SK-MEL-5 (cell line): ENCODE data around the gene PTPN2. TPM values are rescaled to one million over a fixed set of nuclear protein-coding genes. Genes with fewer than 3 reads are reported as not detected.
"Not testable (repeated sequence)": the region's sequence is repeated elsewhere in the genome, so short reads cannot be mapped to it uniquely, and the experiment has no call there.

Experiments
- DNase-seq: peaks from one replicate; pipeline ENCODE4 v3.0.0-alpha.2; 2016; ENCODE audit warnings: low read depth, low spot score
- in situ Hi-C: cut with HindIII; loops from 2 replicates; pipeline ENCODE4 v1.10.0; 2016; ENCODE audit warnings: low sequenced_read_pairs, high pct_unique_total_duplicates, low pct_unique_long_range_greater_than_20kb
- total RNA-seq: library from RNA; depleted of rRNA; stranded (reverse); fragments of >200 nt; shearing (Covaris generic); gene quantifications from 2 replicates; pipeline ENCODE4 v1.2.3, GENCODE V29; 2014

Gene PTPN2
- total RNA-seq, 1 experiment from 2014 or later, result 39.6 TPM

DNA sequence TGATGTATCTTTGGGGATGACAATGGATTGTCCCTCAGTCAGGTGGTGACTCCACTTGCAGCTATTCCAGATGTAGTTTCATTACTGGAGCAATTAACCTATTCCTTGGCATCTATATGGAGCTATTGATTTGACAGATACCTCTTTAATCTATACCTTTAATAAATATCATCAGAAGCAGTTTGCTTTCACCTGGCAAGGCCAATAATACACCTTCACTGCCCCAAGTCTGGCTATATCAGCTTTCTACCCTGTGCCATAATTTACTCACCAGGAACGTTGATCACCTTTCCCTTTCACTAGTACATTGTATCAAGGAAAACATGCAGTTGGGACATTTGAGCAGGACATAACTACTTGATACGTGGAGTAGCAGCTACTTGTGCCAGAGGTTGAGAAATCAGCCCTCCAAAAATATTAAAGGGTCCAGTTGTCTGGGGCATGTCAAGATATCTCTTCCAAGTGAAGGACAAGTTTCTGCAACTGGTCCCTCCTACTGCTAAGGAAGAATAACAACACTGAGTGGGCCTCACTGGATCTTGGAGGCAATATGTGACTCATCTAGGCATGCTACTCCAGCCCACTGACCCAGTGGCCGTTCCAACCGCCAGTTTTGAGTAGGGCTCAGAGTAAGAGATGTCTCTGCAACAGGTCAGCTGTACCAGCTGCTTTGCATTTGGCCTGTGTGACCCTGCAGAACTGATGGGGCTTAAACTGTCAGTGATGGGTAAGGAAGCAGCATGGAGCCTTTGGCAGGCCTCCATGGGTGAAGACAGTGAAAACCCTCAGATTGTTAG, 114.2 kb downstream of the PTPN2 start:
- DNase-seq, result no peak
- in situ Hi-C loops, result no loop called here

DNA sequence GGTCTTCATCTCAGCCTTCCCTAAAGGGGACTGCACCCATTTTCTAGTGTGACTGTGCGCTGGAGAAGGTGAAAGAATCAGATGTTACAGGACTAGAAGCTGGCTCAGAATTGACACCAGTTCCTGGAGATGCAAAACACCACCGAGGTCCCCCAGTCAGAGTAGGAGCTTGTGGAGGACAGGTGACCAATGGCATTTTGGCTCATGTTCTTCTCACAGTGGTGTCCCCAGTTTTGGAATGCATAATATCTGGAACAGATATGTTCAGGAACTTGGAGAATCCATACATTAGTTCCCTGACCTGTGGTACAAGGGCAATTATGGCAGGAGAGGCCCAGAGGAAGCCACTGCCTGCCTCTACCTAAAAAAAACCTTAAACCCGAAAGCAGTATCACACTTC, 114.9 kb downstream of the PTPN2 start:
- no peak for DNase-seq
- in situ Hi-C loops, result no loop called here

DNA sequence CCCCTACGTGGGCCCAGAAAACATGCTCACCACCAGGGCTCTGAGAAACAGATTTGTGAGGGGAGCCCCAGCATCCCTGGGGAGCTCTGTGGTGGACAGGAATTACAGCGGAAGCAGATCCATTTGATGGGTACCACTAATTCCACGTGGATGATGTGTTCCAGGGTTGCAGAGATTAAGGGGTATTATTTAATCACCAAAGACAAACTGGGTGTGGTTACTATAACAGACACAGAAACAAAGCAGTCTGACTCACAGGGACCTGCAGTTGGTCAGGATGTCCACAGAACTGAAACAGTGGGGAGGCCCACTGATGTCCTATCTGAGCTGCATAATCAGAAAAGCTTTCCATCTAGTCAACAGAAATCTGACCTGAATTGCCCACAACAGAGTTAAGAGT, 115.4 kb downstream of the PTPN2 start:
- DNase-seq, result no peak
- in situ Hi-C loops, result no loop called here

DNA sequence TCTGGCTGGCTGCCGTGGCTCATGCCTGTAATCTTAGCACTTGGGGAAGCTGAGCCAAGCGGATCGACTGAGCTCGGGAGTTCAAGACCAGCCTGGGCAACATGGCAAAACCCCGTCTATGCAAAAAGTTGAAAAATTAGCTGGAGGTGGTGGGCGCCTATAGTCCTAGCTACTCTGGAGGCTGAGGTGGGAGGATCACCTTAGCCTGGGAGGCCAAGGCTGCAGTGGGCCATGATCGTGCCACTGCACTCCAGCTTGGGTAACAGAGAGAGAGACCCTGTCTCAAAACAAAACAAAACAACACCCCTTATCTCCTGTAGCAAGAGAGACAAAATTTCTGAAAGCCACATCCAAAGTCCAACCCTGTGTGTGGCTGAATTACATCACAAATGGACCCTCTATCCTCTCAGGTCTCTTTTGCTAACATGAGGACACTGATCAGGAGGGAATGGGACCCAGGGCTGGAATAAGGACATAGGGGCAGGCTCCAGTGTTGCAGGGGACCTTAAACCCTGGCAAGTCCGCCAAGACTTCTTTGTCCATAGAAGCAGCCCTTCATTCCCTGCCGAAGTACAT, 116.4 kb downstream of the PTPN2 start:
- in situ Hi-C loops, result no loop called here

DNA sequence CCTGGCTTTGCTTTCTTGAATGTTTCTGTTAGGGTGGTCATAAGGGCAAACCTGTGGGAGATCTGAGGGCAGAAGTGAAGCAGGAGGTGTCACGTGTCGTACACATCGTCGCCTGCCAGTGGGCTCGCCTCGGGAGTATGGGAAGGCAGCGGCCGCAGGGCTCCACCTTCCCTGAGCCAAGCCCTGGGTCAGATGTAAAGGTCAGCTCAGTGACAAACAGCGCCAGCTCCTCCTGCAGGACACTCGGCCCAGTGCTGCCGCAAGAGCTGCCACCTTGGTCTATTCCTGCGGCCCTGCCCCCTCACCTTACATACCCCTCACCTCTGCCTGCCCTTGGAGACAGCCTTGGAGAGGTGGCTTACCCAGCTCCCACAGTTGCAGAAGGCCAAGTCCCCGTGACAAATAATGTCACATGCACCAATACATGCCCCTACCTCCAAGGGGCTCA, 117.0 kb downstream of the PTPN2 start:
- peak; percentile 34 for DNase-seq
- in situ Hi-C loops, result no loop called here

More for the DNA sequence above, 116.4 kb downstream of the PTPN2 start:
- no peak for DNase-seq

DNA sequence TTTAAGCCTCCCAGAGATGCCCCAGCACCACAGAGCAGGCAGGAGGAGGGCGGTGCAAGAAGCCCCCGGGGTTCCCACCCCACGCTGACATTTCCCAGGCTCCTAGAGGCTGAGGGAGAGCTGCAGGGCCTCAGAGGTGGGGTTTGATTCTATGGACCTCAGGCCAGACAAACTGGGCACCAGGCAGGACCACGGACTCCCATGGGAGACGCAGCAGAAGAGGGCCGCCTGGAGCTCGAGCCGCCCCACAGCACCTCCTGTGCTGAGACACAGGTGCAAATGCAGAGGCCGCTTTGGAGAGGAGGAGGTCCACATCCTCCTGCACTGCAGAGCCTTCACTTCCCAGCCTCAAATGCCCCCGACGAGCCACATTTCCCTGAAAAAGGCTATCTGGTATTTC, 118.5 kb downstream of the PTPN2 start:
- in situ Hi-C loops, result no loop called here
- no peak for DNase-seq

DNA sequence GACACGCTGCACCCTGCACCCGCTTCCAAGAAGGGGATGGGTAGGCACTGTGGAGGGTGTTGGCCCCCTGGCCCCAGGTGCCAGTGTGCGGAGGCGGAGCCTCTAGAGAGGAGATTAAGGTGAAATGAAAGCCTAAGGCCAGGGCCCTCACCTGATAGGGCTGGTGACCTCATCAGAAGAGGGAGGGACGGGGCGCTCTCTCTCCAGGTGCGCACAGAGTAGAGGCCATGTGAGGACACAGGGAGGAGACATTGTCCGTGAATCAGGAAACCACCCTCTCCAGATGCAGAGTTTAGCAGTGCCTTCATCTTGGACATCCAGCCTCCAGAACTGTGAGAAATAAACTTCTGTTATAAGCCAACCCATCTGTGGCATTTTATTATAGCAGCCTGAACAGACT, 118.9 kb downstream of the PTPN2 start:
- DNase-seq, result no peak
- in situ Hi-C loops, result no loop called here

DNA sequence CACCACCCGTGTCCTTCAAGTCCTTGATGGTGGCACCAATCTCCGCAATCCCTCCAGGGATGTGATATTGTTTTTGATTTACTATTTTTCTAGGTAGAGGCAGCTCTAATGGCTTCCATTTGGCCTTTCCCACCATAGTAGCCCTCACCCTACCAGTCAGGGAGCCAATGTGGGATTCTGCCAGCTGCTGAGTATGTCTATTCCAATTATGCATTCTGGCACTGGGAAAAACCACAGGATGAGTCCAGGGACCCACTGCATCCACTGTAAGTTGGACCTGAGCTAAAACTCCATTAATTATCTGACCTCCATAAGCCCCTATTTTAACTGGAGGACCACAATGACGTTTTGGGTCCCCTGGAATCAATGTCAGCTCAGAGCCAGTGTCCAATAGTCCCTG, 125.5 kb downstream of the PTPN2 start:
- DNase-seq, in situ Hi-C loops: not testable (repeated sequence)

DNA sequence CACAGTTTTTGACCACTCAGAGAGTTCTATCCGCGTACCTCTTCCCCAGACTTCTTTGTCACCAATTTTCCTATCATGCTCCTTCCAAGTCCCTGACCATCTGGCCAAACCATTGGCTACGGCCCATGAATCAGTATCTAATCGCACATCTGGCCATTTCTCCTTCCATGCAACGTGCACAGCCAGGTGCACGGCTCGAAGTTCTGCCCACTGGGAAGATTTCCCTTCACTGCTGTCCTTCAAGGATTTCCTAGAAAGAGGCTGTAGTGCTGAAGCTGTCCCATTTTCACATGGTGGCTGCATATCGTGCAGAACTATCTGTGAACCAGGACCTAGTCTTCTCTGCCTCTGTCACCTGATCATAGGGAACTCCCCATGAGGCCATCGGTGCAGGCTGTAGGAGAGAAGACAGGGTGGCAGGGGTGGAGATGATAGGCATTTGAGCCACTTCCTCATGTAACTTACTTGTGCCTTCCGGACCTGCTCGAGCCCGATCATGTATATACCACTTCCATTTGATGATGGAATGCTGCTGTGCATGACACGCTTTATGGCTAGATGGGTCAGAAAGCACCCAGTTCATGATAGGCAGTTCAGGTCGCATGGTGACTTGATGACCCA, 127.3 kb downstream of the PTPN2 start:
- DNase-seq, in situ Hi-C loops: not testable (repeated sequence)

DNA sequence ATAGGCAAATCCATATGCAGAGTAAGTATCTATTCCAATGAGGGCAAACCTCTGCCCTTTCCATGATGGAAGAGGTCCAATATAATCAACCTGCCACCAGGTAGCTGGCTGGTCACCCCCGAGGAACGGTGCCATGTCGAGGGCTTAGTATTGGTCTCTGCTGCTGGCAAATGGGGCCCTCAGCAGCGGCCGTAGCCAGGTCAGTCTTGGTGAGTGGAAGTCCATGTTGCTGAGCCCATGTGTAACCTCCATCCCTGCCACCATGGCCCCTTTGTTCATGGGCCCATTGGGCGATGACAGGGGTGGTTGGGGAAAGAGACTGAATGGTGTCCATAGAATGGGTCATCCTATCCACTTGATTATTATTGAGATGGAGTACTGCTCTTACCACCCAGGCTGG, 128.4 kb downstream of the PTPN2 start:
- DNase-seq, in situ Hi-C loops: not testable (repeated sequence)

DNA sequence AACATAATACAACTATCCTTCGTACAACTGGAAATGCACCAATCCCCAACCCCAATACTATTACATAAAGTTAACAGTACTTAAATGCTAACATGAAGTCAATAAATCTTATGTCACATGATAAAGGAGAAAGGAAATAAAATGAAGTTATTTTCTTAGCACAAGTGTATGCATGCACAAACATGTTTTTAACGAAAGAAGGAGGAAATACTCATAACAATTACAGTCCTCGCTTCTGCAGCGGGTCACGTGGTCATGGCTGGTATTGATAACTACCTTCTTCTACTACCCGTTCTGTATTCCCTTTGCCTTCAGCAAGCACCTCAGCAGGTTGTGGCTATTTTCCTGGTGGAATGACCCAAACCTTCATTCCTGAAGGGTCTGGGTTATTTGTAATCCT, 129.5 kb downstream of the PTPN2 start:
- in situ Hi-C loops, result no loop called here

DNA sequence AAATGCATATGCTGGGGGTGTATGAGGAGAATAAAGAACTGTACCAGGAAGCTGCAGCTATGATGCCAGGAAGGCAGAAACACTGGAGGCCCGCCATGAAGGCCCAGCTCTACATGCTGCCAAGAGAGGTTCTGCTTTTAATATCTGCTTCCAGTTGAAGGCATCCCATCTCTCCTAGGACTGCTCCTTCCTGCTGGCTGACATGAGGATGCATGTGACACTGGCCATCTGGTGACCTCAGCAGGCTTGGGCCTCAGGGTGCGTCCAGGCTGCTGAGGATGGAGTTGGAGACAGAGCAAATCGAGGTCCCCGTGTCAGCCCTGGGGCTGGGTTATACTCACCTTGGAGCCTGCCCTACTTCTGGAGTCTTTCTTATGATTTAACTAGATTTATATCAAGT, 132.1 kb downstream of the PTPN2 start:
- DNase-seq, result no peak
- in situ Hi-C loops, result no loop called here

More for the DNA sequence above, 129.5 kb downstream of the PTPN2 start:
- DNase-seq, result no peak

DNA sequence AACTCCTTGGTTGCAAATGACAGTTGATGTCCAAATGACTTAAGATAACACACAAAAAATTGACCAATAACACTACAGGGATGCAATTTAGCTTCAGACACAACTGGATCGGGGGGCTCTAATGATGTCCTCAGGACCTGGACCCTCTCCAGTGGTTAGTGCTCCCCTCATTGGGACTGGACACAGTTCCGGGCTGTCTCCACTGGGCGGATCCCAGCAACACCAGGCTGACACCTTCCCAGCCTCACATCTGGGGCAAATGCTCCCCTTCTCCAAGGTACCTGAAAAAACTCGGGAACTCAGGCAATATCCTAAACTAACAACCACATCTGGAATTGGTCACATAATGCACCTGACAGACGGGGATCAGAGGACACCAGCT, 132.5 kb downstream of the PTPN2 start:
- no peak for DNase-seq
- in situ Hi-C loops, result no loop called here

DNA sequence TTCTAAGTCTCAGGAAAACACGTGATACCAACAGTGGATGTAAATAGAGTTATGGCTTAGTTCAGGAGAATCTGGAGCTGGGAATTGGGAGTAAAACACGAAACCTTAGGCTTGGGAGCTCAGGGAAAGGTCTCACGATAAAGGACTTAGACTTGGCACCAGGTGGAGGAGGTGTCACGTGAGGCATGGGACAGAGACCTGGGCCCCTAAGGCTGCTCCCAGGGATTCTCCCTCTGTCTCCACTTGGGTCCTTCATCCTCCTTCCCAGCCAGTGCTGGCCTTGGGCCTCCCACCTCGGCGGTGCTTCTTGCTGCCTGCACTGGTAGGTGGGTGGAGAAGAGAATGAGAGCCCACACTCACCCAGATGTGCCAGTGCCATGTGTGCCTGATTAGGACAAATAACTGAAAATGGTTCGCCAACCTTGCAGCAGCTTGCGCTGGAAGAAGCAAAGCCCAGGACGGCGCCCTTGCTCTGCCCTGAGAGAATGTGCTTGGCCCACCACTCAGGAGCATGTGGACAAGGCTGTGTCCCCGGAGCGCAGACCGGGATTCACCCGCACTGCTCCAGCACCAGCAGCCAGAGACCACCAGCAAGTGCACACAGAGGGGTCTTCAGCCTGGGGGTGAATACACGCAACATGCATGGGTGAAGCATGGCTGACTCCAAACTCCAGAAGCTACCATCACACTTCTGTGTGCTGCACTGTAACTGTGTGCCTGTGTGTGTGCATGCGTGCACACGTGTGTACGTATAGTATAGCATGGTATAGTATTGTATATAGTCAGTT, 133.1 kb downstream of the PTPN2 start:
- DNase-seq, result no peak
- in situ Hi-C loops, result no loop called here

DNA sequence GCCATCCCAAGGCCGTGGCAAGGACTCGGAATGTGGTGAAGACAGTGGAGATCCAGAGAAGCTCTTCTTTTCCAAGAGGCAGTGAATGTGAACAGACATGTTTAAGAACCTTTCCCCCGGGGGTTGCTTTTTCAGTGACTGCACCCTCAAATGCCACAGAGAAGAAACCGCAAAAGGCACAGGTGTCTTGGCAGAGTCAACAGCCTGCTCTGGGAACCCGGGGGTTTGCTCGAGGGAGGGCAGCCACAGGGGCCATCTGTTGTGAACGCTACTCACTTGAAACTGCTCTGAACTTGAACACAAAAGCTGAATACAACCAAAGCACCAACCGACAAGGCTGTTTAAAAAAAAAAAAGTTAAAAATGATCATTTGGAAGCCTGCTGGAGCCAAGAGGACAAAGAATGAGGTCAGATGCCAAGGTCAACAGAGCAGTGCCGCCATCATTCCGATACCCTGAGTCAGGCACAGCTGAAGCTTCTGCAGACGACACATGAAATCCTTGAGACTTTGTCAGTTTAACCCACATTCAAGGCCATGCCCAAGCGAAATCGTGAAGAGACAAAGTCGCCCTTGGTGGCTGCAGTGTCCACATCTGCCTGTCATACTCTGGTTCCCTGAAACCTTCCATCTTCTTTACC, 133.8 kb downstream of the PTPN2 start:
- in situ Hi-C loops, result no loop called here
- DNase-seq, result no peak

DNA sequence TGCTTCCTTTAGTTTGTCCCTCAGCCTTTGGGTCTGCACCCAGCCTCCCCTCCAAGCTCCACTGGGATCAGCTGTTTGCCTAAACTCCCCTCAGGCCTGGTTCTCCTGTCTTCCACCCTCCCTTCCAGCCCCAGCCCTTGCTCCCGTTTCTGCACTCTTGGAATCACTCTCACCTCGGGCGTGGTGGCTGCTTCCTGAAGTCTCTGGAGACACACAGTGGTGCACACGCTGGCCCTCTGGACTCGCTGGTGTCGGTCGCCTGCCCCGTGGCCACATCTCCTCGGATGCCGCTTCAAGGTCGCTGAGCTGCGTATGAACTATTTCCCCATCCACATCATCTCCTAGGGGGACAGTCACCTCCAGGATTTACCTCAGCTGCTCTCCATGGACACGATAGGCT, 134.9 kb downstream of the PTPN2 start:
- in situ Hi-C loops, result no loop called here
- DNase-seq, result no peak

DNA sequence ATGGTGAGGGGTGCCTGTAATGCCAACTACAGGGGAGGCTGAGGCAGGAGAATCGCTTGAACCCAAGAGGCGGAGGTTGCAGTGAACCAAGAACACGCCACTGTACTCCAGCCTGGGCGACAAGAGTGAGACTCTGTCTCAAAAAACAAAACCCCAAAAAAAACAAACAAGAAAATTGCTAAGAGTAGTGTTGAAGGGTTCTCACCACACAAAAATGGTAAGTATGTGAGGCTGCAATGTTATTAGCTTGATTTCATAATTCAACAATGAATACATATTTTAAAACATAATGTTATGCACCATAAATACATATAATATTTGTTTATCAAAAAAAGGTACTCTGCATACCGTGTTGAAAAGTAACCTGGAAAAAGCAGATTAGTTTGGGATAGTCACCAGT, 135.4 kb downstream of the PTPN2 start:
- in situ Hi-C loops, result no loop called here
- DNase-seq, result no peak
